ENCODE results near the gene LOXL3. TPM values are rescaled to one million over a fixed set of nuclear protein-coding genes. Genes with fewer than 3 reads are reported as not detected.

The LOXL3 gene
- total and polyA plus RNA-seq, 12 donors: 3.6 to 26.4 (median 12.5) TPM

- DNase-seq: no peak
- 26 to 37% (median 30%) methylated on average over 11 of the region's 11 CpGs for WGBS, 4 donors
- H3K4me3 ChIP-seq: no peak overlapping the region
- H3K4me1 ChIP-seq (replicated peaks in 1 of 2): peaks cover 12 to 34% of the 10 kb centered on the region in 2 donors
- H3K9me3 ChIP-seq (replicated peaks in 1 of 3): no peaks in the 10 kb centered on the region
- intact Hi-C loops (cut with DNase I): no loop called here
- no peaks in the 10 kb centered on the region for H3K36me3 ChIP-seq (replicated peaks in 1 of 2)
- no peak overlapping the region for H3K27ac ChIP-seq
- peaks cover 58% of the 10 kb centered on the region for H3K27me3 ChIP-seq
- TF ChIP-seq POLR2A (IDR thresholded peaks at IDR 0.05): no peak
Observed at GRCh38 chr2:74511104-74511989, 42.4 kb downstream of the LOXL3 start.

DNA sequence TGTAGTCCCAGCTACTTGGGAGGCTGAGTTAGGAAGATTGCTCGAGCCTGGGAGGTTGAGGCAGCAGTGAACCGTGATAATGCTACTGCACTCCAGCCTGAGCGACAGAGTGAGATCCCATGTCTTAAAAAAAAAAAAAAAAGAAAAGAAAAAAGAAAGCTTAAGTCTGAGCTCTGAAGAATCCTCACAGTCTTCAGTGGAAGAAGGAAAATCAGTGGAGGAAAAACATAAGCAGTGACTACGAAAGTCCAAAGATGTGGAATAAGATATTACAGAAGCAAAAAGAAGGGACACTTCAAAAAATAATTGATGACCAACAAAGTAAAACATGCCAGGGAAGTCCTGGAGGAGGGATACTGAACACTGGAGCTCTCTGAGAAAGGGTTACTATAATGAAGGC is 43.5 kb downstream of the LOXL3 start:
- no peak for DNase-seq

DNA sequence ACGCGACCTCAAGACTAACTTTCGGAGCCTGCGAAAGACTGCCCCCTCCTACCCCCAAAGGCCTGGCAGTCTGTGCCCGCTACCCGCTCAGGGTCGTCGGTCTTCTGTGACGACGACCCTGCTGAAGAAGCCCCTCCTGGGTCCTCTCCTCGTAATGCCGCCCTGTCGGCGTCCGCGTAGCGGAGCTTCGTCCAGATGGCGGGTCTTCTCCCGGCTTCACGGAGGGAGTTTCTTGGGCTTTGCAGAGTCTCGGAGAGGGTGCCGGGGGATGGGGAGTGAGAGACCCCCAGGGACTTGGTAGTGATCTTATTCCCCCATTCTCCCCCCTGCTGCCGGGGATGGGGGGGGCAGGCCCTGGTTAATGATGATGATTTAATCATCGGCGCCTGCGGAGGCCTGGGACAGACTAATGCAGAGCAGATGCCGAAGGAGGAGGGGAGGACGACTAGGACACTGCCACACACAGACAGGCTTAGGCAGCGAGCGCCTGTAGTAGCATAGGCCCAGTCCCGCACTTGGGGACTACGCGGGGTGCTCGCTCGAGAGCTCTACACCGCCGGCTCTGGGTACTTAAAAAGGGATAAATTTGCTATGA is 45.7 kb downstream of the LOXL3 start:
- TF ChIP-seq POLR2A (IDR thresholded peaks at IDR 0.05): no peak
- TF ChIP-seq, protein P1, sequence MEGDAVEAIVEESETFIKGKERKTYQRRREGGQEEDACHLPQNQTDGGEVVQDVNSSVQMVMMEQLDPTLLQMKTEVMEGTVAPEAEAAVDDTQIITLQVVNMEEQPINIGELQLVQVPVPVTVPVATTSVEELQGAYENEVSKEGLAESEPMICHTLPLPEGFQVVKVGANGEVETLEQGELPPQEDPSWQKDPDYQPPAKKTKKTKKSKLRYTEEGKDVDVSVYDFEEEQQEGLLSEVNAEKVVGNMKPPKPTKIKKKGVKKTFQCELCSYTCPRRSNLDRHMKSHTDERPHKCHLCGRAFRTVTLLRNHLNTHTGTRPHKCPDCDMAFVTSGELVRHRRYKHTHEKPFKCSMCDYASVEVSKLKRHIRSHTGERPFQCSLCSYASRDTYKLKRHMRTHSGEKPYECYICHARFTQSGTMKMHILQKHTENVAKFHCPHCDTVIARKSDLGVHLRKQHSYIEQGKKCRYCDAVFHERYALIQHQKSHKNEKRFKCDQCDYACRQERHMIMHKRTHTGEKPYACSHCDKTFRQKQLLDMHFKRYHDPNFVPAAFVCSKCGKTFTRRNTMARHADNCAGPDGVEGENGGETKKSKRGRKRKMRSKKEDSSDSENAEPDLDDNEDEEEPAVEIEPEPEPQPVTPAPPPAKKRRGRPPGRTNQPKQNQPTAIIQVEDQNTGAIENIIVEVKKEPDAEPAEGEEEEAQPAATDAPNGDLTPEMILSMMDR (IDR thresholded peaks at IDR 0.05): no peak
- H3K36me3 ChIP-seq (replicated peaks in 1 of 2): peaks cover 0 to 12% of the 10 kb centered on the region in 2 donors
- peak in 2 of 7 donors; percentile 41 to 84 for DNase-seq
- peaks cover 19 to 44% of the 10 kb centered on the region in 2 donors for H3K4me1 ChIP-seq (replicated peaks in 1 of 2)
- H3K27ac ChIP-seq: peak overlapping the region in 4 of 5 donors; percentile 93 to 100 (median 97)
- H3K9me3 ChIP-seq (replicated peaks in 1 of 3): no peaks in the 10 kb centered on the region
- peaks cover 25% of the 10 kb centered on the region for H3K27me3 ChIP-seq
- 12 to 28% (median 13%) methylated on average over 17 to 38 of the region's 38 CpGs for WGBS, 4 donors
- H3K4me3 ChIP-seq: peak overlapping the region; percentile 5 to 91 (median 80)
- intact Hi-C loops (cut with DNase I): loop anchor here in 1 of 2 donors (2.0 kb wide), 1 partner anchor 21 kb away; the partner anchor contains the start of genes AUP1 and HTRA2

More for the DNA sequence above, 43.5 kb downstream of the LOXL3 start:
- intact Hi-C loops (cut with DNase I): no loop called here
- no peak for TF ChIP-seq POLR2A (IDR thresholded peaks at IDR 0.05)
- TF ChIP-seq, protein P1 (IDR thresholded peaks at IDR 0.05): no peak
- Histone ChIP-seq H3K27me3 (peaks cover 47% of the 10 kb centered on the region), H3K4me1 (replicated peaks in 1 of 2) (peaks cover 19 to 36% of the 10 kb centered on the region in 2 donors), H3K9me3 (replicated peaks in 1 of 3) (no peaks in the 10 kb centered on the region), H3K4me3 (no peak overlapping the region), H3K27ac (no peak overlapping the region), H3K36me3 (replicated peaks in 1 of 2) (peaks cover 0 to 5% of the 10 kb centered on the region in 2 donors)
- WGBS, 4 donors: 61 to 88% (median 69%) methylated on average over 4 of the region's 4 CpGs

DNA sequence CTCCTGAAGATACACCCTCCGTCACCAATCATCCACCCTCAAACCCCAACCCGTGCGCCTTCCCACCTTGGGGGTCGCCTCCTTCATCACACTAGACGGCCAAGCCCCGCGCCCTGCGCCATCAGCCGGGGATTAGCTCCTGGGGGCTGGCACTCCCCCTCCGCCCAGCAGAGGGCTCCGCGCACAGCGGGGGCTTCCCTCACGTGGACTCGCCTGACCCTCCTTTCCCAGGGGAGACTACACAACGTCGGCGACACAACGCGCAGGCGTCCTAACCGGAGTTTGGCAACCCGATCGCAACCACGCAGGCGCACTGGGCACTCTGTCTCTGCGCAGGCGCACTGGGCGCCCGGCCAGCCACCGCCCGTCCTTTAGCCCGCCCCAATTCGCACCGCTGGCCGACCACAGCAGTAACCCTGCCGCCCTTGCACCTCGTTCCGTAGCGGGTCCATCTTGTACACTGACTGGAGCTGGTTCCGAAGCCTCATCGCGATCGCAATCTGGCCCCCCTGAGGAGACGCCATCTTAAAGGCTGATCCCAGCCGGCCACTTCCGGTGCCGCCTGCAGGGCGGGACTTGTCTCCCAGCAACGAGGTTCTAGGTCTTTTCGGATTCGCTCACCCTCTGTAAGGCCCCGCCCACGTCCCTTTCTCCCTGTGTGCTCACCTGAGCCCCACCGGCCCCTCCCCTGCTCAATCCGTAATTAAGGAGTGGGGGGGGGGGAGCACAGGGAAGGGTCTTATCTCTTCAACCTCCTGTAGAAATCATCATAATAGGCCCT is 46.4 kb downstream of the LOXL3 start, which contains the start of gene PCGF1:
Gene PCGF1 (minus strand): TSS at position 551 of the 781 bp plus-strand sequence. CDS start 27 bp downstream, at position 524.
- Histone ChIP-seq H3K4me3 (peak within 1 kb of the TSS; percentile 5 to 91 (median 80)), H3K27ac (peak within 1 kb of the TSS; percentile 29 to 100 (median 95)), H3K9me3 (replicated peaks in 1 of 3) (no peaks in the 10 kb centered on the region), H3K4me1 (replicated peaks in 1 of 2) (peaks cover 19 to 50% of the 10 kb centered on the region in 2 donors), H3K36me3 (replicated peaks in 1 of 2) (peaks cover 0 to 12% of the 10 kb centered on the region in 2 donors), H3K27me3 (peaks cover 19% of the 10 kb centered on the region)
- peak; percentile 97 to 100 (median 99) for DNase-seq
- TF ChIP-seq, protein P1 (IDR thresholded peaks at IDR 0.05): peak in 2 of 6 experiments; percentile 27 to 39
- TF ChIP-seq POLR2A (IDR thresholded peaks at IDR 0.05): peak; percentile 33 to 57
- intact Hi-C loops (cut with DNase I): loop anchor here in 1 of 2 donors (2.0 kb wide), 1 partner anchor 21 kb away; the partner anchor contains the start of genes AUP1 and HTRA2
- 0 to 1% (median 0%) methylated on average over 20 to 56 of the region's 56 CpGs for WGBS, 4 donors

All from adrenal gland (tissue), 12 donors.